Adrenal gland (tissue), 5 donors: ENCODE results near the gene PDE7B.

ENCODE experiments used
- CTCF ChIP-seq, 6 experiments: fragments of 450-650 bp in 4 of 6; fragments of 200-600 bp in 2 of 6; sonication (generic) in 1 of 6; IDR thresholded peaks; 1 replicate in 5 of 6; 2 replicates in 1 of 6; pipeline versions ENCODE4 v1.5.1 to v1.8.0; 2016 to 2021; ENCODE audit warnings: antibody characterized with exemption in 6 of 6, mild to moderate bottlenecking in 2 of 6, moderate library complexity in 1 of 6
- POLR2A ChIP-seq, 2 donors: fragments of 450-650 bp; IDR thresholded peaks; one replicate each; pipeline ENCODE4 v1.6.1; 2017; ENCODE audit warnings: antibody characterized with exemption in 2 of 2, mild to moderate bottlenecking in 2 of 2, moderate library complexity in 1 of 2
- donor health status: DM: no; HTN: no; CAD: no.

GRCh38 chr6:136125585-136125984 is 274.1 kb downstream of the PDE7B start:
- TF ChIP-seq CTCF (IDR thresholded peaks at IDR 0.05) (no peak), POLR2A (IDR thresholded peaks at IDR 0.05) (no peak)
